ENCODE results near the gene B3GNT8. TPM values are rescaled to one million over a fixed set of nuclear protein-coding genes. Genes with fewer than 3 reads are reported as not detected.
A peak's percentile ranks its signal among the peaks of the same experiment; 100 is the strongest.

The B3GNT8 gene
- polyA plus RNA-seq, 1 of the 3 experiments (the other 2 are of a cell fraction) = not detected

DNA sequence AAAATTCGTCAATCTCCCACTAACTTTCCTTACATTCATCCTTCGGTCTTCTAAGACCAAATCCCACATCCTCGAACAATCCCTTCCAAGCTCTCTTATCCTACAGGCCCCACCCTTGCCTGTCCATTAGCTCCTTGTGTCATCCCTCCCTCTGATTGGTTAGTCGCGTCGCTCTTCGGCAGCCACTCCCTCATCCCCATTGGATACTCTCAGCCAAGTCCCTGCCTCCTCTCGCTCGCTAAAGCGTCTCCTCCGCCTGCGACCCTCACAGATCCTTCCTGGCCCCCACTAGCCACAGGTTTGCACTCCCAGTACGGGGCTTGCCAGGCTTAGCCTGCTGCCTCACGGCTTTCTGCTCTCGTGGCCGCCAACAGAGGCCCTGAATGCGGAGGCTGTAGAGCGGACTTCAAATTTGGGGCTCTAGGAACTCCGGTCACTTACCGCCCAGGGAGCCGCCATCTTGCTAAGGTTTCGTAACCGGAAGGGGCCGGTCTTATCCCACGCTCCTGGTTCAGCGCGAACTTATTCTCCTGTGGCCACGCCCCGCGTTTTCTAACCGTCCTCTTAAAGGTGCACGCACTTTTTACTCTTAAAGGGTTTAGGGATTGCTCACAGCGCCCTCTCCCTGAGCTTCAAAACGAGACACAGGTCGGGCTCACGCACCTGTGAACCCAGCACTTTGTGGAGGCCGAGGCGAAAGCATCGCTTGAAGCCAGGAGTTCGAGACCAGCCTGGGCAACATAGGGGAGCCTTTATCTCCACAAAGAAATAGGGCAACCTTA lies 12.5 kb upstream of the B3GNT8 start, which contains the start of gene DMAC2:
Gene DMAC2 (minus strand): TSS at position 472 of the 782 bp plus-strand sequence. CDS start 13 bp downstream, at position 459.
- Histone ChIP-seq H3K27me3 (ENCODE audit: insufficient read depth) (peaks cover 18% of the 10 kb centered on the region; the same call in 1 of the 2 replicates), H3K4me3 (ENCODE audit: low read depth in 2 of 2, low read length in 1 of 2) (peak within 1 kb of the TSS; percentile 80 to 90), H3K27ac (ENCODE audit: low read depth in 2 of 2, low read length in 1 of 2) (peak within 1 kb of the TSS; percentile 92 to 93), H4K20me1 (ENCODE audit: insufficient read depth) (no peaks in the 10 kb centered on the region), H3K4me1 (ENCODE audit: control insufficient read depth in 1 of 2, insufficient read depth in 2 of 2, low read depth in 1 of 2, low read length in 1 of 2) (peaks cover 0 to 4% of the 10 kb centered on the region in 2 experiments; a peak in 3 of 4 replicates), H3K9me2 (no peaks in the 10 kb centered on the region), H3K4me2 (peak within 1 kb of the TSS; percentile 79), H3K79me2 (ENCODE audit: insufficient read depth) (peaks cover 13% of the 10 kb centered on the region; the same call in 1 of the 2 replicates), H2AFZ (ENCODE audit: low read depth) (peak within 1 kb of the TSS; percentile 87), H3K9ac (peak within 1 kb of the TSS; percentile 82), H3K36me3 (replicated peaks in 1 of 2; ENCODE audit: control insufficient read depth in 1 of 2, insufficient read depth in 2 of 2, low read length in 1 of 2) (peaks cover 0 to 10% of the 10 kb centered on the region in 2 experiments), H3F3A (replicated peaks; ENCODE audit: insufficient read depth) (no peaks in the 10 kb centered on the region), H3K9me3 (no peaks in the 10 kb centered on the region)
- POLR2A ChIA-PET = interaction anchor here (1.0 to 1.5 kb wide), 3 partner anchors 9 to 13 kb away, joined by 3 to 7 read pairs (median 6); partner anchors contain the start of gene B3GNT8
- WGBS (ENCODE audit: low lambda C conversion rate) = 1% methylated on average over 40 of the region's 40 CpGs
- CTCF ChIA-PET = interaction anchor here (0.5 to 3.0 kb wide), 8 partner anchors 9 to 132 kb away, joined by 3 to 23 read pairs (median 8); partner anchors contain the start of gene B3GNT8
- DNase-seq = peak; percentile 94
- TF ChIP-seq RCOR1 (IDR thresholded peaks at IDR 0.05; ENCODE audit: low read length) = no peak
- TF ChIP-seq FOXM1 (IDR thresholded peaks at IDR 0.05; ENCODE audit: low read depth) = no peak
- TF ChIP-seq EZH2phosphoT487 (IDR thresholded peaks at IDR 0.05; ENCODE audit: borderline replicate concordance, low read depth) = no peak
- TF ChIP-seq, protein P1, sequence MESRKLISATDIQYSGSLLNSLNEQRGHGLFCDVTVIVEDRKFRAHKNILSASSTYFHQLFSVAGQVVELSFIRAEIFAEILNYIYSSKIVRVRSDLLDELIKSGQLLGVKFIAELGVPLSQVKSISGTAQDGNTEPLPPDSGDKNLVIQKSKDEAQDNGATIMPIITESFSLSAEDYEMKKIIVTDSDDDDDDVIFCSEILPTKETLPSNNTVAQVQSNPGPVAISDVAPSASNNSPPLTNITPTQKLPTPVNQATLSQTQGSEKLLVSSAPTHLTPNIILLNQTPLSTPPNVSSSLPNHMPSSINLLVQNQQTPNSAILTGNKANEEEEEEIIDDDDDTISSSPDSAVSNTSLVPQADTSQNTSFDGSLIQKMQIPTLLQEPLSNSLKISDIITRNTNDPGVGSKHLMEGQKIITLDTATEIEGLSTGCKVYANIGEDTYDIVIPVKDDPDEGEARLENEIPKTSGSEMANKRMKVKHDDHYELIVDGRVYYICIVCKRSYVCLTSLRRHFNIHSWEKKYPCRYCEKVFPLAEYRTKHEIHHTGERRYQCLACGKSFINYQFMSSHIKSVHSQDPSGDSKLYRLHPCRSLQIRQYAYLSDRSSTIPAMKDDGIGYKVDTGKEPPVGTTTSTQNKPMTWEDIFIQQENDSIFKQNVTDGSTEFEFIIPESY (IDR thresholded peaks at IDR 0.05; ENCODE audit: borderline replicate concordance, low read depth) = peak; percentile 49; the same call in 1 of the 2 replicates
- TF ChIP-seq MXI1 (IDR thresholded peaks at IDR 0.05; ENCODE audit: low read depth, low read length) = peak; percentile 66
- no peak for TF ChIP-seq NRF1 (IDR thresholded peaks at IDR 0.05; ENCODE audit: low read depth, low read length)
- TF ChIP-seq TAF1 (IDR thresholded peaks at IDR 0.05; ENCODE audit: borderline replicate concordance, low read depth, low read length) = peak; percentile 80; the same call in 1 of the 2 replicates
- TF ChIP-seq RAD21 (IDR thresholded peaks at IDR 0.05; ENCODE audit: low read length) = peak; percentile 47
- TF ChIP-seq POLR2AphosphoS5 (IDR thresholded peaks at IDR 0.05; ENCODE audit: low read depth, low read length) = peak; percentile 85
- peak; percentile 19 for TF ChIP-seq SMC3 (IDR thresholded peaks at IDR 0.05; ENCODE audit: low read depth, low read length)
- TF ChIP-seq ELF1 (IDR thresholded peaks at IDR 0.05) = peak; percentile 23; the same call in 1 of the 2 replicates
- TF ChIP-seq, protein P2, sequence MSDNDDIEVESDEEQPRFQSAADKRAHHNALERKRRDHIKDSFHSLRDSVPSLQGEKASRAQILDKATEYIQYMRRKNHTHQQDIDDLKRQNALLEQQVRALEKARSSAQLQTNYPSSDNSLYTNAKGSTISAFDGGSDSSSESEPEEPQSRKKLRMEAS (IDR thresholded peaks at IDR 0.05; ENCODE audit: low read depth) = peak; percentile 92
- TF ChIP-seq, protein P3, sequence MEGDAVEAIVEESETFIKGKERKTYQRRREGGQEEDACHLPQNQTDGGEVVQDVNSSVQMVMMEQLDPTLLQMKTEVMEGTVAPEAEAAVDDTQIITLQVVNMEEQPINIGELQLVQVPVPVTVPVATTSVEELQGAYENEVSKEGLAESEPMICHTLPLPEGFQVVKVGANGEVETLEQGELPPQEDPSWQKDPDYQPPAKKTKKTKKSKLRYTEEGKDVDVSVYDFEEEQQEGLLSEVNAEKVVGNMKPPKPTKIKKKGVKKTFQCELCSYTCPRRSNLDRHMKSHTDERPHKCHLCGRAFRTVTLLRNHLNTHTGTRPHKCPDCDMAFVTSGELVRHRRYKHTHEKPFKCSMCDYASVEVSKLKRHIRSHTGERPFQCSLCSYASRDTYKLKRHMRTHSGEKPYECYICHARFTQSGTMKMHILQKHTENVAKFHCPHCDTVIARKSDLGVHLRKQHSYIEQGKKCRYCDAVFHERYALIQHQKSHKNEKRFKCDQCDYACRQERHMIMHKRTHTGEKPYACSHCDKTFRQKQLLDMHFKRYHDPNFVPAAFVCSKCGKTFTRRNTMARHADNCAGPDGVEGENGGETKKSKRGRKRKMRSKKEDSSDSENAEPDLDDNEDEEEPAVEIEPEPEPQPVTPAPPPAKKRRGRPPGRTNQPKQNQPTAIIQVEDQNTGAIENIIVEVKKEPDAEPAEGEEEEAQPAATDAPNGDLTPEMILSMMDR (IDR thresholded peaks at IDR 0.05) = peak; percentile 64
- peak; percentile 59 for TF ChIP-seq CHD2 (IDR thresholded peaks at IDR 0.05; ENCODE audit: low read length, partially characterized antibody)
- TF ChIP-seq NFIC (IDR thresholded peaks at IDR 0.05; ENCODE audit: borderline replicate concordance) = no peak
- TF ChIP-seq FOXJ3 (CRISPR knock-in tag; IDR thresholded peaks at IDR 0.05) = no peak
- no peak for TF ChIP-seq GATA2 (CRISPR knock-in tag; IDR thresholded peaks at IDR 0.05)
- TF ChIP-seq, protein P4, sequence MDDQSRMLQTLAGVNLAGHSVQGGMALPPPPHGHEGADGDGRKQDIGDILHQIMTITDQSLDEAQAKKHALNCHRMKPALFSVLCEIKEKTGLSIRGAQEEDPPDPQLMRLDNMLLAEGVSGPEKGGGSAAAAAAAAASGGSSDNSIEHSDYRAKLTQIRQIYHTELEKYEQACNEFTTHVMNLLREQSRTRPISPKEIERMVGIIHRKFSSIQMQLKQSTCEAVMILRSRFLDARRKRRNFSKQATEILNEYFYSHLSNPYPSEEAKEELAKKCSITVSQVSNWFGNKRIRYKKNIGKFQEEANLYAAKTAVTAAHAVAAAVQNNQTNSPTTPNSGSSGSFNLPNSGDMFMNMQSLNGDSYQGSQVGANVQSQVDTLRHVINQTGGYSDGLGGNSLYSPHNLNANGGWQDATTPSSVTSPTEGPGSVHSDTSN (IDR thresholded peaks at IDR 0.05) = 0 out of 2 replicates have a peak, but pooled peaks have one; percentile 17
- TF ChIP-seq FOSL2 (IDR thresholded peaks at IDR 0.05; ENCODE audit: borderline replicate concordance, low read depth) = no peak
- TF ChIP-seq, protein P5, sequence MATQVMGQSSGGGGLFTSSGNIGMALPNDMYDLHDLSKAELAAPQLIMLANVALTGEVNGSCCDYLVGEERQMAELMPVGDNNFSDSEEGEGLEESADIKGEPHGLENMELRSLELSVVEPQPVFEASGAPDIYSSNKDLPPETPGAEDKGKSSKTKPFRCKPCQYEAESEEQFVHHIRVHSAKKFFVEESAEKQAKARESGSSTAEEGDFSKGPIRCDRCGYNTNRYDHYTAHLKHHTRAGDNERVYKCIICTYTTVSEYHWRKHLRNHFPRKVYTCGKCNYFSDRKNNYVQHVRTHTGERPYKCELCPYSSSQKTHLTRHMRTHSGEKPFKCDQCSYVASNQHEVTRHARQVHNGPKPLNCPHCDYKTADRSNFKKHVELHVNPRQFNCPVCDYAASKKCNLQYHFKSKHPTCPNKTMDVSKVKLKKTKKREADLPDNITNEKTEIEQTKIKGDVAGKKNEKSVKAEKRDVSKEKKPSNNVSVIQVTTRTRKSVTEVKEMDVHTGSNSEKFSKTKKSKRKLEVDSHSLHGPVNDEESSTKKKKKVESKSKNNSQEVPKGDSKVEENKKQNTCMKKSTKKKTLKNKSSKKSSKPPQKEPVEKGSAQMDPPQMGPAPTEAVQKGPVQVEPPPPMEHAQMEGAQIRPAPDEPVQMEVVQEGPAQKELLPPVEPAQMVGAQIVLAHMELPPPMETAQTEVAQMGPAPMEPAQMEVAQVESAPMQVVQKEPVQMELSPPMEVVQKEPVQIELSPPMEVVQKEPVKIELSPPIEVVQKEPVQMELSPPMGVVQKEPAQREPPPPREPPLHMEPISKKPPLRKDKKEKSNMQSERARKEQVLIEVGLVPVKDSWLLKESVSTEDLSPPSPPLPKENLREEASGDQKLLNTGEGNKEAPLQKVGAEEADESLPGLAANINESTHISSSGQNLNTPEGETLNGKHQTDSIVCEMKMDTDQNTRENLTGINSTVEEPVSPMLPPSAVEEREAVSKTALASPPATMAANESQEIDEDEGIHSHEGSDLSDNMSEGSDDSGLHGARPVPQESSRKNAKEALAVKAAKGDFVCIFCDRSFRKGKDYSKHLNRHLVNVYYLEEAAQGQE (IDR thresholded peaks at IDR 0.05; ENCODE audit: low read depth, low read length) = no peak
- no peak for TF ChIP-seq JUND (IDR thresholded peaks at IDR 0.05)
- peak; percentile 70 for TF ChIP-seq RFX5 (IDR thresholded peaks at IDR 0.05; ENCODE audit: low read length)
- TF ChIP-seq TEAD4 (IDR thresholded peaks at IDR 0.05; ENCODE audit: borderline replicate concordance, insufficient read depth) = no peak
- TF ChIP-seq GABPA (IDR thresholded peaks at IDR 0.05; ENCODE audit: low read depth) = peak; percentile 79
